ENCODE data around the gene SETD1A. TPM values are rescaled to one million over a fixed set of nuclear protein-coding genes. Genes with fewer than 3 reads are reported as not detected.

SETD1A gene
- total RNA-seq, 1 experiment from 2014 or later: 15.8 TPM

DNA sequence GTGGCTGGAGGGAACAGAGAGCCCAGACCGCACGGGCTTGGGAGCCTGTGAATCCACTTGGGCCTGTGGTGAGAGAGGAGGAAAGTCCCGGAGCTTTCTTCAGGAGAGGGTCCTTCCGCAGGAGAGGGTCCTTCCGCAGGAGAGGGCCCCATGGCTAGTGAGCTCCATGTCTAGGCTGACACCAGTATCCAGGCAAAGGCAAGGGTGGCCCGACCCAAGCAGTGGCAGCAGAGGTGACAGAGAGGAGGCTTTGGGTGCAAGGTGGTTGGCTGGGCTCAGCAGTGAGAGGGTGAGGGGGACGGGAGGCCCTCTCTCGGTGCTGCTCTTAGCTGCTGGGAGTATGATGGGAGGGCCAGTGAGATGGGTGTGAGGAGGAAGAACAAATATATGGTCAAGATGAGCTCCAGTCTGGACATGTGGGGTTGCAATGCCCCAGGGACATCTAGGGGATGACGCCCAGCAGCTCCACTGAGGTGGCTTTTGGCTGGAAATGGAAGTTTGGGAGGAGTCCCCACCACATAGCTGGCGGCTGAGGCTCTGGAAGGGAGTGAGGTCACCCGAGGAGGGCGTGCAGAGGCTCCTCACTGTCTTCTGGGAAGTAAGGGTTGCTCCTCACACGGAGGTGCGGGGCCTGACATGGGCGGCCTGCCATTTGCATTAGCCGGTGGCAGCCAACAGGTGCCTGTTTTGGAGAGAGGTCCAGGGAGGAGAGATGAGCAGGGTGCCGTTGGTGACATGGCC lies 25.2 kb downstream of the SETD1A start:
- DNase-seq (ENCODE audit: unreplicated experiment): no peak
- ChIA-PET POLR2A (interaction anchor here (0.6 to 2.7 kb wide), 3 partner anchors 33 to 891 kb away, joined by 3 to 9 read pairs (median 3); partner anchors contain the start of gene STX4), CTCF (interaction anchor here (0.6 to 4.1 kb wide), 19 partner anchors 12 to 886 kb away, joined by 3 to 44 read pairs (median 4); partner anchors contain the start of genes VKORC1, ZNF646, ZNF668 and ZNF843)
- peaks cover 49% of the 10 kb centered on the region for H3K36me3 Mint-ChIP-seq (ENCODE audit: insufficient read depth, unreplicated experiment)
- TF ChIP-seq CTCF (IDR thresholded peaks at IDR 0.05; ENCODE audit: unreplicated experiment): no peak
- intact Hi-C loops (cut with micrococcal nuclease): no loop called here
- peaks cover 5% of the 10 kb centered on the region for H3K4me1 Mint-ChIP-seq (ENCODE audit: insufficient read depth, unreplicated experiment)
- H3K27me3 Mint-ChIP-seq (ENCODE audit: insufficient read depth, unreplicated experiment): no peaks in the 10 kb centered on the region
- H3K27ac Mint-ChIP-seq (ENCODE audit: low read depth, unreplicated experiment): peak overlapping the region; percentile 35
- BruUV-seq (replicated peaks): no TSS peak
- no peak overlapping the region for H3K4me3 Mint-ChIP-seq (ENCODE audit: unreplicated experiment)
- no peaks in the 10 kb centered on the region for H3K9me3 Mint-ChIP-seq (ENCODE audit: unreplicated experiment)

DNA sequence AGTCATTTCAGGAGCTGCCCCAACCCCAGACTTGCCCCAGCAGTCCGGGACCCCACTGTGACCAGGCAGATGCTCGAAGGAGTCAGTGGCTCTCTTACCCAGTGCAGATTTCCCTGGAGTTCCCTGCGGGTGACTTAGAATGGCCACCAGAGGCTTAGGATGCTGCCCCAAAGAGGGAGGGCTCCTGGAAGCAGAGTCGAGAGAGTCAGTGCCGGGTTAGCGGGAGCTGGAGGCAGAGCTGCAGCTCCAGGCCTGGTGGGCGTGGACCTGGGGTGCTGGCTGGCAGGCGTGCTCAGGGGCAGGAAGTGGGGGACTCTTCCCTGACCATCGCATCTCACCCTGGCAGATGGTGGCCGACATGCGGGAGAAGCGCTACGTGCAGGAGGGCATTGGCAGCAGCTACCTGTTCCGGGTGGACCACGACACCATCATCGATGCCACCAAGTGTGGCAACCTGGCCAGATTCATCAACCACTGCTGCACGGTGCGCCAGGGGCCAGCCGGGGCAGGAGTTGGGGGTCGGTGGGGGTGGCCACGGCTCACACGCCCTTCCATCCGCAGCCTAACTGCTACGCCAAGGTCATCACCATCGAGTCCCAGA lies 25.8 kb downstream of the SETD1A start:
- Mint-ChIP-seq H3K4me3 (ENCODE audit: unreplicated experiment) (no peak overlapping the region), H3K27ac (ENCODE audit: low read depth, unreplicated experiment) (peak overlapping the region; percentile 35), H3K27me3 (ENCODE audit: insufficient read depth, unreplicated experiment) (no peaks in the 10 kb centered on the region), H3K9me3 (ENCODE audit: unreplicated experiment) (no peaks in the 10 kb centered on the region), H3K36me3 (ENCODE audit: insufficient read depth, unreplicated experiment) (peaks cover 47% of the 10 kb centered on the region), H3K4me1 (ENCODE audit: insufficient read depth, unreplicated experiment) (peaks cover 5% of the 10 kb centered on the region)
- ChIA-PET POLR2A (interaction anchor here (0.6 to 3.4 kb wide), 5 partner anchors 33 to 891 kb away, joined by 3 to 30 read pairs (median 3); partner anchors contain the start of genes STX4, ZNF646 and ZNF668), CTCF (interaction anchor here (0.6 to 4.1 kb wide), 29 partner anchors 8 to 886 kb away, joined by 3 to 44 read pairs (median 5); partner anchors contain the start of genes VKORC1, ZNF646, ZNF668 and ZNF843)
- DNase-seq (ENCODE audit: unreplicated experiment): no peak
- TF ChIP-seq CTCF (IDR thresholded peaks at IDR 0.05; ENCODE audit: unreplicated experiment): no peak
- no TSS peak for BruUV-seq (replicated peaks)
- intact Hi-C loops (cut with micrococcal nuclease): no loop called here

- CTCF ChIA-PET: interaction anchor here (0.6 to 4.1 kb wide), 49 partner anchors 8 to 885 kb away, joined by 3 to 44 read pairs (median 5); partner anchors contain the start of genes PRSS36, VKORC1, ZNF646 and ZNF668
- intact Hi-C loops (cut with micrococcal nuclease): no loop called here
- peaks cover 41% of the 10 kb centered on the region for H3K36me3 Mint-ChIP-seq (ENCODE audit: insufficient read depth, unreplicated experiment)
- POLR2A ChIA-PET: interaction anchor here (0.7 to 3.4 kb wide), 5 partner anchors 50 to 535 kb away, joined by 3 to 30 read pairs (median 4); partner anchors contain the start of genes STX4, ZNF646 and ZNF668
- H3K27ac Mint-ChIP-seq (ENCODE audit: low read depth, unreplicated experiment): no peak overlapping the region
- no peak for DNase-seq (ENCODE audit: unreplicated experiment)
- H3K4me3 Mint-ChIP-seq (ENCODE audit: unreplicated experiment): no peak overlapping the region
- no peaks in the 10 kb centered on the region for H3K9me3 Mint-ChIP-seq (ENCODE audit: unreplicated experiment)
- TSS peak; percentile 41 for BruUV-seq (replicated peaks)
- H3K4me1 Mint-ChIP-seq (ENCODE audit: insufficient read depth, unreplicated experiment): peaks cover 5% of the 10 kb centered on the region
- no peaks in the 10 kb centered on the region for H3K27me3 Mint-ChIP-seq (ENCODE audit: insufficient read depth, unreplicated experiment)
- TF ChIP-seq CTCF (IDR thresholded peaks at IDR 0.05; ENCODE audit: unreplicated experiment): no peak
These were observed 26.5 kb downstream of the SETD1A start for GRCh38 chr16:30983898-30984610.

Measured in MCF 10A (cell line).